ENCODE data around the gene MED15. TPM values are rescaled to one million over a fixed set of nuclear protein-coding genes. Genes with fewer than 3 reads are reported as not detected.

Gene MED15
- total and polyA plus RNA-seq, 10 of the 15 experiments (the other 5 are each of a cell fraction or from before 2014, with no cell fraction given), result 1.4 to 75.2 (median 26.9) TPM

DNA sequence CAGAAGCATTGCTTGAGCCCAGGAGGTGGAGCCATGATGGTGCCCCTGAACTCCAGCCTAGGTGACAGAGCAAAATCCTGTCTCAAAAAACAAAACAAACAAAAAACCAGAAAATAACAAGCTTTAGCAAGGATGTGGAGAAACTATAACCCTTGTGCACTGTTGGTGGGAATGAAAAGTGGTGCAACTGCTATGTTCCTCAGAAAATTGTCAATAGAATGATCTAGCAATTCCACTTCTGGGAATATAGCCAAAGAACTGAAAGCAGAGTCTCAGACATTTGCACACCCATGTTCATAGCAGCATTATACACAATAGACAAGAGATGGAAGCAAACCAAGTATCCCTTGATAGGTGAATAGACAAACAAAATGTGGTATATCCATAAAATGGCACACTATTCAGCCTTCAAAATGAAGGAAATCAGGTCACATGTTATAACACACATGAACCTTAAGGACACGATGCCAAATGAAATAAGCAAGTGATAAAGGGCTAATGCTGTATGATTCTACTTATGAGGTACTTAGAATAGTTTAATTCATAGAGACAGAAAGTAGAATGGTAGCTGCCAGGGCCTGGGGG is 27.7 kb upstream of the MED15 start:
- Histone ChIP-seq H4K20me1 (ENCODE audit: control insufficient read depth, insufficient read depth) (no peaks in the 10 kb centered on the region), H3K36me3 (ENCODE audit: control insufficient read depth in 2 of 2, insufficient read depth in 2 of 2, low read length in 1 of 2) (no peaks in the 10 kb centered on the region; a peak in 2 of 4 replicates), H3K9ac (ENCODE audit: control insufficient read depth, insufficient read depth, low read length) (no peak overlapping the region), H3K79me2 (ENCODE audit: control insufficient read depth, insufficient read depth, low read length) (no peaks in the 10 kb centered on the region), H3K4me2 (ENCODE audit: control insufficient read depth, insufficient read depth) (no peak overlapping the region), H3K9me3 (replicated peaks; ENCODE audit: control insufficient read depth, insufficient read depth, low read length) (no peaks in the 10 kb centered on the region), H3K4me3 (no peak overlapping the region), H2AFZ (ENCODE audit: control insufficient read depth, low read depth, low read length) (no peak overlapping the region), H3K27me3 (replicated peaks in 1 of 2; ENCODE audit: control insufficient read depth in 2 of 2, insufficient read depth in 2 of 2, low read length in 1 of 2) (no peaks in the 10 kb centered on the region), H3K4me1 (ENCODE audit: control insufficient read depth, insufficient read depth, low read length) (no peaks in the 10 kb centered on the region), H3K27ac (ENCODE audit: control insufficient read depth, insufficient read depth) (no peak overlapping the region)
- in situ Hi-C loops (cut with MboI) (no loop called here), intact Hi-C loops (cut with micrococcal nuclease; ENCODE audit: unreplicated experiment) (no loop called here)
- WGBS (ENCODE audit: insufficient coverage, insufficient replicate concordance, low lambda C conversion rate, missing lambda C conversion rate), result 87% methylated on average over 1 of the region's 1 CpG
- no peak for FAIRE-seq
- no peak for DNase-seq (ENCODE audit: low read depth, low spot score)
- POLR2A ChIA-PET, result no interaction called here
- SMC1A ChIA-PET (ENCODE audit: uncharacterized antibody, unreplicated experiment), result no interaction called here
- TF ChIP-seq, protein P1, sequence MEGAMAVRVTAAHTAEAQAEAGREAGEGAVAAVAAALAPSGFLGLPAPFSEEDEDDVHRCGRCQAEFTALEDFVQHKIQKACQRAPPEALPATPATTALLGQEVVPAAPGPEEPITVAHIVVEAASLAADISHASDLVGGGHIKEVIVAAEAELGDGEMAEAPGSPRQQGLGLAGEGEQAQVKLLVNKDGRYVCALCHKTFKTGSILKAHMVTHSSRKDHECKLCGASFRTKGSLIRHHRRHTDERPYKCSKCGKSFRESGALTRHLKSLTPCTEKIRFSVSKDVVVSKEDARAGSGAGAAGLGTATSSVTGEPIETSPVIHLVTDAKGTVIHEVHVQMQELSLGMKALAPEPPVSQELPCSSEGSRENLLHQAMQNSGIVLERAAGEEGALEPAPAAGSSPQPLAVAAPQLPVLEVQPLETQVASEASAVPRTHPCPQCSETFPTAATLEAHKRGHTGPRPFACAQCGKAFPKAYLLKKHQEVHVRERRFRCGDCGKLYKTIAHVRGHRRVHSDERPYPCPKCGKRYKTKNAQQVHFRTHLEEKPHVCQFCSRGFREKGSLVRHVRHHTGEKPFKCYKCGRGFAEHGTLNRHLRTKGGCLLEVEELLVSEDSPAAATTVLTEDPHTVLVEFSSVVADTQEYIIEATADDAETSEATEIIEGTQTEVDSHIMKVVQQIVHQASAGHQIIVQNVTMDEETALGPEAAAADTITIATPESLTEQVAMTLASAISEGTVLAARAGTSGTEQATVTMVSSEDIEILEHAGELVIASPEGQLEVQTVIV (IDR thresholded peaks at IDR 0.05; ENCODE audit: borderline replicate concordance, partially characterized antibody), result no peak
- no peak for TF ChIP-seq IKZF2 (IDR thresholded peaks at IDR 0.05)
- TF ChIP-seq ZBED1 (IDR thresholded peaks at IDR 0.05; ENCODE audit: borderline replicate concordance), result no peak
- no peak for TF ChIP-seq CEBPZ (IDR thresholded peaks at IDR 0.05; ENCODE audit: low read depth, low read length)
- TF ChIP-seq ZNF24 (IDR thresholded peaks at IDR 0.05), result no peak
- no peak for TF ChIP-seq CBX3 (IDR thresholded peaks at IDR 0.05; ENCODE audit: borderline replicate concordance, low read depth)
- no peak for TF ChIP-seq SREBF1 (IDR thresholded peaks at IDR 0.05; ENCODE audit: low read length)
- no peak for TF ChIP-seq EGR1 (IDR thresholded peaks at IDR 0.05; ENCODE audit: borderline replicate concordance in 1 of 2, low read depth in 2 of 2, low read length in 2 of 2)
- no peak for TF ChIP-seq NFIC (IDR thresholded peaks at IDR 0.05; ENCODE audit: low read depth, low read length)
- TF ChIP-seq, protein P2, sequence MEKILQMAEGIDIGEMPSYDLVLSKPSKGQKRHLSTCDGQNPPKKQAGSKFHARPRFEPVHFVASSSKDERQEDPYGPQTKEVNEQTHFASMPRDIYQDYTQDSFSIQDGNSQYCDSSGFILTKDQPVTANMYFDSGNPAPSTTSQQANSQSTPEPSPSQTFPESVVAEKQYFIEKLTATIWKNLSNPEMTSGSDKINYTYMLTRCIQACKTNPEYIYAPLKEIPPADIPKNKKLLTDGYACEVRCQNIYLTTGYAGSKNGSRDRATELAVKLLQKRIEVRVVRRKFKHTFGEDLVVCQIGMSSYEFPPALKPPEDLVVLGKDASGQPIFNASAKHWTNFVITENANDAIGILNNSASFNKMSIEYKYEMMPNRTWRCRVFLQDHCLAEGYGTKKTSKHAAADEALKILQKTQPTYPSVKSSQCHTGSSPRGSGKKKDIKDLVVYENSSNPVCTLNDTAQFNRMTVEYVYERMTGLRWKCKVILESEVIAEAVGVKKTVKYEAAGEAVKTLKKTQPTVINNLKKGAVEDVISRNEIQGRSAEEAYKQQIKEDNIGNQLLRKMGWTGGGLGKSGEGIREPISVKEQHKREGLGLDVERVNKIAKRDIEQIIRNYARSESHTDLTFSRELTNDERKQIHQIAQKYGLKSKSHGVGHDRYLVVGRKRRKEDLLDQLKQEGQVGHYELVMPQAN (conservative IDR thresholded peaks at IDR 0.05), result no peak
- TF ChIP-seq PAX5 (IDR thresholded peaks at IDR 0.05; ENCODE audit: borderline replicate concordance, low read depth, low read length), result no peak
- no peak for TF ChIP-seq FOXM1 (IDR thresholded peaks at IDR 0.05; ENCODE audit: low read depth, low read length)
- TF ChIP-seq FOXK2 (IDR thresholded peaks at IDR 0.05), result no peak
- TF ChIP-seq RELA (IDR thresholded peaks at IDR 0.05; ENCODE audit: borderline replicate concordance, partially characterized antibody), result no peak
- CTCF ChIA-PET, result no interaction called here
- no TSS peak for BruUV-seq (replicated peaks)
- RAD21 ChIA-PET (ENCODE audit: unreplicated experiment), result no interaction called here
- no peak for ATAC-seq

Measured in GM12878 (cell line).